HG03460 (cell line): Measurements from ENCODE around the gene CLSTN2.
A peak's percentile ranks its signal among the peaks of the same experiment; 100 is the strongest.

ENCODE experiments used
- ATAC-seq: cut with Tn5 transposase; IDR thresholded peaks from one replicate; pipeline ENCODE4 v1.9.1; 2021; ENCODE audit not compliant: unreplicated experiment

Gene CLSTN2

DNA sequence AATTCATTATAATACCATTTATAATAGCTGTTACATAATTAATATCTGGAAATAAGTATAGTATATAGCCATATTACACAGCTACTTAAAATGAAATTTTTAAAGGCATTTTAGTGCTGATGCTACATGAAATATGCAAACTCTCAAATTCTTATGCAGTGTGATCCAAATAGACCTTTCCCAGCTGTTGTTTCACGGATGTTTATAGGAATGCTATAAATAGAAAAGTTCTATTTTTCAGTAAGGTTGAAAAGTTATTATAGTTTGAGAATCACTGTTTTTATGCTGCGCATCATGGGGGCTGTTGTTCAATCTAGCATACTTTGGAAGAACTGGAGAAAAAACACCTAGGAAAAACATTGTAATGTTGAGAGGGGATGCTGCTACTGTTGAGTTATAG, 595.1 kb downstream of the CLSTN2 start:
- ATAC-seq = no peak

DNA sequence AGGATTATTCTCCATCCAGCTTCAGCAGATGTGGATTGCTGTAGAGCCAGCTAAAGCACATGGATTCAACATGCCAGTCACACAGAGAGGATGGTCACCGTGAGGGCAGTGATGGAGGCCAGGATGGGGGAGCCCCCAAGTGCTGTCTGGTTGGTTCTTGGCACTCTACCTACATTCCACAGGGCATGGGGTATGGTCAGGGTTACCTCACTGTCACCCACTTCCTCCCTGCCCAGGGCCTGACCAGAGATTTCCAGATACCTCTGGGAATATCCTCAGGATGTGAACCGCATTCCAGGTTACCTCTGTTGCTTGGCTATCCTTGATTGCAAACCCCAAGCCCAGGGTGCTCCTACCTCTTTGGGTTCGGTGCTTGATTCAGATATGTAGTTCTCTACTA, 595.6 kb downstream of the CLSTN2 start:
- no peak for ATAC-seq

DNA sequence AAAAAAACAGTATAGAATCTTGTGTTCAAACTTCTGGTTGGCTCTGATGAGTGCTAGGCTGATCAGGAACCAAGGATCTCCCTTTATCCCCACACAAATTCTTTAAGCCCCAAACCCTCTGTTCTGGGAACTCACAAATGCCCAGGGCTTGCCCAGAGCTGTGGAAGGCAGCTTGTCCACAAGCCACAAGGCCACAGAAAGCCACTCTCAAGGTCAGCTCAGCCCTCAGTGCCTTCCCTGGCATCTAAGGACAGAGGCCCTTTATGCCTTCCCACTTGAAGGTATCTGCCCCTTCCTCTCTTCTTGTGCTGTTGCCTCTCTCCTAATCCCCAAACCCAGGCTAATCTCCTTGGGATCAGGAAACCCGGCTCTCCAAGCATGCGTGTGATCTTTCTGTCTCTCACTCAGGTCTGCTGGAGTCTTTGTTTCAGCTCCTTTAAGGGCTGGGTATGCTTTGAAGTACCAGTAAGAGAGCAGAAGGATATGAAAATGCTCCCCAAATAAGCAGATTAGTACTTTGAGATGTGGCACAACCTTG, 597.9 kb downstream of the CLSTN2 start:
- ATAC-seq = no peak

DNA sequence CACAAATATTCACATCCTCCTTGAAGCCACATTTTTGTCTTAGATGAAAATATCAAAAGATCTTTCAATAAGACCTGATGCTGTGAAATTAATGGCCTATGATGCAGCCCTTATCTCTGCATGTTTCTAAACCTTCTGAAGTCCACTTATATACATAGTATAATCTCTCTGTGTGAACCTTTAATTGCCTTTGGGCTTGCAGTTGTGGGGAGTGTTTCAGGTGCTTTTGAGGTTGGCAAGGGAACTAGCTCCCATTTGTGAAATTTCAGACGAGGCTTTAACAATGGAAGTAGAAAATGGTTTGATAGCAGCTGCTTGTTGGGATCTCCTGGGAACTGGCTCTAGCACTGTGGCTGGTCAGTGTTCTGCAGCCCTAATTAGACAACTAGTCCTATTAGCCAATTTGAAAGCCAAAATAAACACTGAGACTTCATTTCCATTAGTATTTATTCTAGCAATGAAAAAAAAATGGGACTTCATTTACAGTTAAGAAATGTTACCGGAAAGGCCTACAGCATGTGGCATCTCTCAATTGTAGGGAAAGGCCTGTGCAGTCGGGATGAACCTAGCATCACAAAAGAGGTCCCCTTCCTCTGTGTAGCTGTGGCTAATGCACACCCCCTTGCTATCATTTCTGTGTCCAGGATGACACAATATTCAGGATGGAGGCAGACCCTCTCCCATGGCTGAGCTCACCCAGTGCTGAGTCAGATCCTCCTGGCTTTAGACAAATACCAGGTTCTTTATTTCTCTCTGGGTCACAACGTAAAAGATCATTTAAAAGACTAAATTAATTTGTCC, 602.1 kb downstream of the CLSTN2 start:
- ATAC-seq = no peak

DNA sequence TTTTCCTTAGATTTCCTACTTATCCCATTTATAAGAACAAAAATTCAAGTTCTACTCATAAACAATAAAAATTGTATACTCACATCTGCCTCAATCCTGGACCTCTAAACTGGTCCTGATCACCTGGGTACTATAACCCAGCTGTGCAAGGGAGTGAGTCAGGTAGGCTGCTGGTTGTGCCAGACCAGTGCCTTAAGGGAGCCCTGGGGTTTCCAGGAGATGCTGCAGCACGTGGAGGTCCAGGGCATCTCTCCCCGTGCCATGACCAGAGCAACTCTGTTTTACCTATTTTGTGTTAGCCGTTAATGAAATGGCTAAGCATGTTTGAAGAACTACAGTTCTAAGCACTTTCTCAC, 602.7 kb downstream of the CLSTN2 start:
- no peak for ATAC-seq

DNA sequence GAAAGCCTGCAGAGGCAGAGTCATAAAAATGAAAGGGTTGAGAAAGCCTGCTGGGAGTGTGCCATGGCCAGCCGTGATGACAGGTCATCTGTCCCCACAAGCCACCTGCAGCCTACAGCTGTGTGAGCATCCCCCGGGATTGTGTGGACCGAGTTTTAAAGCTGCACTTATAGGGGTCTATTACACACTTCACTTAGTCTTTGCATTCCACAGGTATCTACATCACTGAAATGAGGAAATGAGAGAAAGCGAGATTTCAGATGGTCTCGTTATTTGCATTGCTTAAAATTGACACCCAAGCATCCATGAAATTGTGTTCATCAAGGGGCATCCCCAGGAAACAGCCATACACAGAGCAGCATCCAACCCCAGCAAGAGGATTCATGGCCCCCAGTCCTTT, 605.3 kb downstream of the CLSTN2 start:
- ATAC-seq = peak; percentile 70

DNA sequence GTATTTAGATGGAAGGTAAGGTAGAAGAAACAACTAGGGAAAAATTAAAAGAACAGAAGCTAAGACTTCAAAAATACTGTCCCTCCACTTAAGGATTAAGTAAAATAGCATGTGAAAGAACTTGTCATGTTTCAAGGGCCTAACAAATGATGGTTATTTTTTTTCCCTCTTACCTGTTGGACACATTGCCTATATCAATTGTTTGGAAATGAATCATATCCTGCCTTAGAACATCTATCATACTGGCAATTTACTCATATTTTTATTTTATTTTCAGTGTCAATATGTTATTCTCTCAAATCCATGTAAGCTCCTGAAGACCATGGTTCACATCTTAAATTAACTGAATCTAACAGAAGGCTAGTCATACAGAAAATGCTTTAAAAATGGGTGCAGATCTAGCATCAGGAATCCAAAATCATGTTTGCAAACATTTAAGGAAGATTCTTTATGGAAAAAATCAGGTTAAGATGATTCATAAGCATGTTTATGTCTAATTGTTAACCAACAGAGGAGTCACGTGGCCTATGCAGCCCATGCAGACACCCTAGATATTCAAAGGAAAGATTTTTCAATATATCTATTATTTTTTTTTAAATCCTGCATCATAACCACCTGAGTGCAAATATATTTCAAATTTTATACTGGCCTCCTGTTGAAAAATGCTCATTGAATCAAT, 607.1 kb downstream of the CLSTN2 start:
- no peak for ATAC-seq

DNA sequence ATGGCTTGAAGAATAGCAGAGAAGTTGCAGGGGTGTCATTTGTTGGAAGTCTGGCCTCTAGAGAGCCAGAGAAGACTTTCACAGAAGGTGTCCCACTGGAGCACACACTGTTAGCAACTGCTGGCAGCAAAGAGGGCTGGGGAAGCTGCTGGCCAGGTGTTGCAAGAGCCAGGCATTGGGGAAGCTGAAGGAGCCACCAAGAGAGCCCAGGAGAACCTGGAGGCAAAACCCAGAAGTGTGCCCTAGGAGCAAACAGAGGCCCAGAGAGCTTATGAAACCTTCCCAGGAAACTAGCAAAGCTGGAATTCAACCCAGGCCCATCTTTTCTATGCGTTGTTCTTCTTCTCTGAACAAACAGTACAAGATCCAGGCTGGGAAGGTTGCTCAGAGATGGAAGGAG, 610.2 kb downstream of the CLSTN2 start:
- ATAC-seq = no peak

DNA sequence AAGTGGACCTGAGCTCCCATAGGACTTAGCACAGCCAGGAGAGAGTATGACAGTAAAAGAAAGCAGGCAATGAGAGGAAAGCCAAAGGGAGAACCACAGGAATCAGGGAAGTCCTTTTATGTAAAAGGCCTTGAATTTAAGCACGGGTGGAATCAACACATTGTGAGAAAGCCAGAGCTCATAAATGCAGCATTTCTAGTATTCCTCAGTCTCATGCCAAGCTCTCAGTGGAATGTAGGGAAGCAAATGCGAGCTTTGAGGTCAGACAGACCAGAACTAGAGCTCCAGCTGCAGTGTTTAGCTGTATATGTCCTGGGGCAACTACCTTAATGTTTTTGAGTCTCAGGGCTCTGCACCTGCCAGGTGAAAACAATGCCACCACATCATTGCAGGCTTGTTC, 610.8 kb downstream of the CLSTN2 start:
- no peak for ATAC-seq

DNA sequence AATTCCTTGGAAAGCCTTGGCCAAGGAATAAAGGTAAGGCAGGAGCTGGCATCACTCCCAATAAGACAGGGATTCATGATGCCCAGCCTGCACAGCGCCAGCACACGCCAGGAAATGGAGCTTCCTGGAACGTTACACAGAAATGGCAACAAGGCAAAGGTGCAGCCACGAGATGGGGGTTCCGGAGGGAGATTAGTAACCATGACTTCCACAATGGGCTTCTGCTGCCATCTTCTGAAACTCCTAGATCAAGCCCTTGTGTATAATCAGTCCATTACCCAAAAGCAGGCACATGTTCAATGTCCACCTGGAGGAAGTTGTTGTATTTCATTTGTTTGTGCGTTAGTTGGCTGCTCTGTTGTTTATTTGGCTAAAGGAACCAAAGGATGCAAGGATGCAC, 611.7 kb downstream of the CLSTN2 start:
- no peak for ATAC-seq

DNA sequence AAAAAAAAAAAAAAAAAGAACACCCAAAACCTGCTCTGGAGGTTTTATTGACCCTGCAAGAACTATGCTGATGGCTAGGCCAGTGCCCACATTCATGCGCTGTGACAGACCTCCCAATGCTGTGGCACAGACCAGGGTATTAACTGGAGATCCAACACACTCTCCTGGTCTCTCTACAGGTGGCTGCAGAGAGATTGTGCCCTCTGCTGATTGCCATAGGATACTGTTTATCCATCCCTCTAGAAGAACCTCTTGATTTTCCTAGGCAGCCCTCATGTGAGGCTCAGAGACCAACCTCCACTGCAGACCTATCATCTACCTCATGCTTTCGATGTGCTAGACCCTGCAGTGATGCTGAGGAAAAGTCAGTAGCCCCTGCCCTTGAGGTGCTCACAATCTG, 617.4 kb downstream of the CLSTN2 start:
- no peak for ATAC-seq

DNA sequence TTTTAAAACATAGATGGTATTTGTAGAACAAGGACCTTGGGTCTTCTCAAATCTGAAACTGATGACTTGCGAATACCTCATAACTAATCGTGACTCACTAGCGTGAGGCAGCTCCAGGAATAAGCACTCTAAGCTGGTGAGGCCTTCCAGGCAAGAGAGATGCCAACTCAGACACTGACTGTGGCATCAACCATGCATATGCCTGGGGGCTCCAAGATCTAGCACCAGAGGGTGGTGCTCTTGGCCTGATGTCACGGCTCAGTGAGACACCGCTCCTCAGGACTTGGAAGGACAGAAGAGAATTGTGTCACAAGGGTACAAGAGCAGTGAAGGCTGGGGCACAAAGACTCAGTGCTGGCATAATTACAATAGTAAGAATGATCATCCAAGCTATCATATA, 617.9 kb downstream of the CLSTN2 start:
- no peak for ATAC-seq

DNA sequence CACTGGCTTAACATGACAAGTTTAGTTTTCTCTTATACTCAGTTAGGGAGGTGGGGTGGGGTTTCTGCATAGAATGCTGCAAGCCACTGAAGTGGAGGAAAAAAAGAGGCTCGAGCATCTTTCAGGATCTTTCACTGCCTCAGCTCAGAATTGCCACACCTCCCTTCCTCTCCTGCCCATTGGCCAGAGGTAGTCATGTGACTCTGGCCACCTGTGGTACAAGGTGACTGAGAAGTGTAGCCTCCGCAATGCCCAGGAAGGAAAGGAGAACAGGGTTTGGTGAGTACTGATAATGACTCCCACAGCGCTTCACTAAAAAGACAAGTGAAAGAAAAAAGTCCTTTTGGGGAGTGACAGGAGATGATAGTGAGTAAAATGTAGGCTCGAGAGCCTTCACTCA, 618.6 kb downstream of the CLSTN2 start:
- ATAC-seq = no peak

DNA sequence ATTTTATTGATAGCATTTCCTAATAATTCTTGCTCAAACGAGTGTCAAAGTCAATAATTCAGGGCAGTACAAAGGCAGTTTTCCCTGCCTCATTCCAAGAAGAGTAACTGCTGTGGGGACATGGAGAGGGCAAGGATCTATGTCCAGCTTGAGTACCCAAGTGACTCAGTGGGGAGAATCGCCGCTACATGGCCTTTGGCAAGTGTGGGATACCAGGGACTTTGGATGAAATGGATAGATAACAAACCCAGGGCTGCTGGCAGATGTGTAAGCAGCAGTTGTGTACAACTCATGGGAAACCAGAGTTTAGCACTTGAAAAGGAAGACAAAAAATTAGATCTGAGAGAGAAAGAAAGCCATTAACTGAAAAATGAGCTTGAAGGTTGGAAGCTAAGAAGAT, 620.7 kb downstream of the CLSTN2 start:
- ATAC-seq = no peak

DNA sequence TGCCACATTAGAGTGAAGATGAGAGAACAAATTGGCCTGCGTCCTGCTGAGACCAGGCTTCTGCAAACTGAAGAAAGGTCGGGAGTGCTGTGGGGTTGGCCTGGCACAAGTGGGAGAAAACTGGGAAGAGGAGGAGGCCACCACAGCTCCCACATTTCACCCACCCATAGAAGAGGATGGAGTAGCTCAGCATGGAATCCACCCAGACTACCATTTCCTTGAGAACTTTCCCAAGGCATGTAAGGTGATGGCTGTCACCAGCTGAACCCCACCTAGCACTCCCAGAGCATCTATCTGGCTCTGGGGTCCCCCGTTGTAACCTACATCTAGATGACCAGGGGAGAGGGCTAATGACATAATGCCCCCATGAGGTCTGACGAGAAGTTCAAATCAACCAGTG, 622.5 kb downstream of the CLSTN2 start:
- no peak for ATAC-seq

DNA sequence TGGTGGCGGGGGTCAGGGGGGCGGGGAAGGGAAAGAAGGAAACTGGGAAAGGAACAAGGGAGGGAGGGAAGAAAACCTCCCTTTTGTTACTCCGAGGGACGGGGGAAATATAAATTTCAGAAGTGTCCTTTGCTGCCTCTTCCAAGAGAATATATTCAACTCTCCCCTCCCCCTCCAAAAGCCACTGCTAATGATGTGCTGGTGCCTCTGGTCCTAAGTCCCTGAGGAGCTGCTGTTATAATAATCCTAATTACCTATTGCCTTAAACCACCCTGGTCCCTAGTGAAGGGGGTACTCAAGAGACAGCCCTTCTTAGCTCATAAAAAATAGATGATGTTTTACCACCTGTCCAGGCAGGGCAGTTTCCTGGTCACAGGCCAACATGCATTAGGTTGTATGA, 624.6 kb downstream of the CLSTN2 start:
- no peak for ATAC-seq

DNA sequence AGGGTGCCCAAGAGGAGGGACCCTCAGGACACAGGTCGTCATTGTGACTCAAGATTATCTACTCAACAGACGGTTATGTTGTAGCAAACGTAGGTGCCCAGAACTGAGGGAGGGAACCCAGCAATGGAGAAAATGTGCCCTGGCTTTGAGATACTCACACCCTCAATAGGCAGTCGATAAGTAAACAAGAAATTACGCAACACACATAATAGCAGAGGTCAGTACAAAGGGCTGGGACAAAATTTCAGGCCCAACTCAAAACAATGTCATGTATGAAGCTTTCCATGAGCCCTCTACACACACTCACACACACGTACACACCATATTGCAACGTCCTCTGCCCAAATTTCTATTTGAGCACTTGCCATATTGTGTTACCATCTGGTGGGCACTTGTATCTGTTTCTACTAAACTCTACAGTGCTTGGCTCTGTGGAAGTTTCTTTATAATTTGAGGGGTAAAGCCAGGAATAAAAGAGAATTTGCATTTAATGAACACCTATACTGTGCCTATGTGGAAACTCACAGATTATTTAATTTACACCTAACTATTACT, 628.3 kb downstream of the CLSTN2 start:
- ATAC-seq = no peak

DNA sequence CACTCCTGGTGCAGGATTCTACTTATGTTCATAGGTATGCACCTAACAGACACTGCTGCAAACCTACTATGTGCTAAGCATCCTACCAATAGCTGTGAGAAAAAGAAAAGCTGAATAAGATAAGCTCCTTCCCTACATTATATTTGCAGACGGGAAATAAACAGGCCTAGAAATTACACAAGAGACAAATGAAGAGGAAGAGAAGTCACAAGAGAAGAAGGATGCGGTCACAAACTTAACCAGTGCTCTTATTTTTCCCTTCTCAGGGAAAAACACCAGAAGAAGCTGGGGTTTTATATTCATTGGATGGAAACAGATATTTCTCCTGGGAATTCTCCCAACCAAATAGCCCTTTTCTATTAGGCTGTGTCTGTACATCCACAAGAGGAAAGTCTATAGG, 633.1 kb downstream of the CLSTN2 start:
- ATAC-seq = no peak

DNA sequence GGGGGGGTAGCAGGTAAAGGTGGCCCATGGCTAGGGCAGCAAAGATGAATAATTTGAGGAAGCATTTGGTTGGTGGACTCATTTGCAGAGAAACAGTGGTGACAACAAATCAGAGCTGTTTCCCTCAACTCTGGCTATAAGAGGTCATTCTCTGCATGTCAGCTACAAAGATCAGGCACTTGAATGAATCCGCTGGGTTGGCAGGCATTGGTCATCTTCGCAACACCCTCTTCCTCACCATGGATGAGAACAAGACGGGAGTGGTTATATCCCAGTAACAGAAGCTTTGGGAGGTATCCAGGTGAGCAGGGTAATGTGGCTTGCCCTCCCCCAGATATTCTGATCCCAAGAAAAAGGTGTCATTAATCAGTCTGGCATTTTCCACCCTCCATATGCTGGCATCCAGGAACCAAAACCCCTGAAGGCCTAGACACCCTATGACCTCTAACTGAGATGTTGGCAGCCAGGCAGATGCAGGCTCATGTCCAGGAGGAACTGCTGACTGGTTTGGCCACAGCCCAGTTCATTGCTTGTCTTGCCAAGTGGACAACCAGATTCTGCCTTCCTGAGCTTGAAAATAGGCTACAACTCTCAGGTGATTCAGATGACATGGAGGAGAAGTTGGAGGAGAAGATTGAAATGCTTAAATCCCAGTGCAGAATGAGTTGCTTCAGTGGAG, 634.0 kb downstream of the CLSTN2 start:
- no peak for ATAC-seq

DNA sequence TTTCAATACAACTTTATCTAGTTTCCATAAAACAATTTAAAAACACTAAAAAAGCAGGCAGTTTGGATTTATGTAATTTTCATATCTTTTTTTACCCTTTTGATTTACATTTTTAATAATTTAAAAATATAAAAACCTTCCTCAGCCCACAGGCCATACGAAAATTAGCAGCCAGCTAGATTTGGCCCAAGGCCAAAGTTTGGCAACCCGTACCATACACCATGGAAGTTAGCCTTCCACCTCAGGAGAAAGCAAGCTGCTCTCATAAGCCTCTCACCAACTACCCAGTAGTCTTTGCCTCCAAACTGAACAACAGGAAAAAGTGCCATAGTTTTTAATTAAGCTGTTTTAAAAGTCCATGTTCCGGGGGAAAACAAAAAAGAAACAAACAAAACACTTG, 635.6 kb downstream of the CLSTN2 start:
- no peak for ATAC-seq

DNA sequence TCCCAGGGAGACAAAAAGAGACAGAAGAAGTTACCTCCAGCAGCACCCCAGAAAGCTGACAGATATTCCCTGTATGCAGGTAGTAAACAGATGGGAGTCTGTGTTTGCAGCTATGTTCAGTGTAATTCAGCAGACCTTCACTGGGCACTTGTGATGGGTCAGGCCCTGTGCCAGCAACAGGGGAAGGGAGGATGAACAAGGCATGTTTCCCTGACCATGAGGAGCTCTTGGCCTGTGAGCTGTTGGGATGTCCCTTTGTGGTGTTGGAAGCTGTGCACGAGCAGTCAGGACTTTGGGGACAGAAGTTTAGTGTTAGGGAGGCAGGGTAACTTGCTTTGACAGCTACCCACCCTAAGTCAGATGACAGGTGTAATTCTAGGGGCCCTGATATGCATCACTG, 636.9 kb downstream of the CLSTN2 start:
- ATAC-seq = no peak

DNA sequence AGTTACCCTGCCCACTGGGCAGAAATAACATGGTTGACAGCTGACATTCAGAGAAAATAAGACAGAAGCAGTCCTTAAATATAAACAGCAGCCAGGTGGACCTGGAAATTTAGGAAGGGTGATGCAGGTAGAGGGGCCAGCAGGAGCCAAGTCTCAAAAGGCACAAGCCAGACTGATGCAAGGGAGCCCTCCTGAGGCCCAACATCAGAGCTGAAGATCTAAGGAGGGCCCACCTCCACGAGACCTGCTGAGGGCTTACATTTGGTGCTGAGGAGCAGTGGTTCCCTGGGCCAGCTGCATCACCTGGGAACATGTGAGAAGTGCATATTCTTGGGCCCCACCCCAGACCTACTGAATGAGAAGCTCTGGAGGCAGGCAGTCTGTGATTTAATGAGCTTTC, 637.3 kb downstream of the CLSTN2 start:
- no peak for ATAC-seq
